GM12874 (cell line): ENCODE results near the gene MYO3B.

Experiments
- TF ChIP-seq, protein P1 (sequence below): IDR thresholded peaks from 2 replicates; pipeline ENCODE4 v1.5.1; 2011; ENCODE audit warnings: low read depth, mild to moderate bottlenecking, control low read depth, low read length, moderate library complexity; ENCODE audit not compliant: insufficient read depth

The MYO3B gene

DNA sequence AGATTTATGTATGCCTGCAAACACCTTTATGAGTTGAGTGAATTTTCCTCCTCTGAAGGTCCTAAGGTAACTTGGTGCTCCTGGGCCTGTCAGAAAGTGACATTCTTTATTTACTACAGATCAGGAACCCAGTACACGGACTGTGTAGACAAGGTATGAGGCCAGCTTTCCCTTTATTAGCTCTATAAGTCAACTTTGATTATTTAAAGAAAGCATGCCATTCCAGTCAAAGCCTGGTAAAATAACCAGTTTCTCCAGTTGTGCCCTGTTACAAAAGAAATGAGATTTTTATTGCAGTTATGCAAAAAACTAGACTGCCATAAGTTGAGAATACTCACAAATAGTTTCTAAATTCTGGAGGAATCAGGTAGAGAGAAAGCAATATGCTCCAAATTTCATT is 271.1 kb downstream of the MYO3B start:
- TF ChIP-seq, protein P1, sequence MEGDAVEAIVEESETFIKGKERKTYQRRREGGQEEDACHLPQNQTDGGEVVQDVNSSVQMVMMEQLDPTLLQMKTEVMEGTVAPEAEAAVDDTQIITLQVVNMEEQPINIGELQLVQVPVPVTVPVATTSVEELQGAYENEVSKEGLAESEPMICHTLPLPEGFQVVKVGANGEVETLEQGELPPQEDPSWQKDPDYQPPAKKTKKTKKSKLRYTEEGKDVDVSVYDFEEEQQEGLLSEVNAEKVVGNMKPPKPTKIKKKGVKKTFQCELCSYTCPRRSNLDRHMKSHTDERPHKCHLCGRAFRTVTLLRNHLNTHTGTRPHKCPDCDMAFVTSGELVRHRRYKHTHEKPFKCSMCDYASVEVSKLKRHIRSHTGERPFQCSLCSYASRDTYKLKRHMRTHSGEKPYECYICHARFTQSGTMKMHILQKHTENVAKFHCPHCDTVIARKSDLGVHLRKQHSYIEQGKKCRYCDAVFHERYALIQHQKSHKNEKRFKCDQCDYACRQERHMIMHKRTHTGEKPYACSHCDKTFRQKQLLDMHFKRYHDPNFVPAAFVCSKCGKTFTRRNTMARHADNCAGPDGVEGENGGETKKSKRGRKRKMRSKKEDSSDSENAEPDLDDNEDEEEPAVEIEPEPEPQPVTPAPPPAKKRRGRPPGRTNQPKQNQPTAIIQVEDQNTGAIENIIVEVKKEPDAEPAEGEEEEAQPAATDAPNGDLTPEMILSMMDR, result no peak

DNA sequence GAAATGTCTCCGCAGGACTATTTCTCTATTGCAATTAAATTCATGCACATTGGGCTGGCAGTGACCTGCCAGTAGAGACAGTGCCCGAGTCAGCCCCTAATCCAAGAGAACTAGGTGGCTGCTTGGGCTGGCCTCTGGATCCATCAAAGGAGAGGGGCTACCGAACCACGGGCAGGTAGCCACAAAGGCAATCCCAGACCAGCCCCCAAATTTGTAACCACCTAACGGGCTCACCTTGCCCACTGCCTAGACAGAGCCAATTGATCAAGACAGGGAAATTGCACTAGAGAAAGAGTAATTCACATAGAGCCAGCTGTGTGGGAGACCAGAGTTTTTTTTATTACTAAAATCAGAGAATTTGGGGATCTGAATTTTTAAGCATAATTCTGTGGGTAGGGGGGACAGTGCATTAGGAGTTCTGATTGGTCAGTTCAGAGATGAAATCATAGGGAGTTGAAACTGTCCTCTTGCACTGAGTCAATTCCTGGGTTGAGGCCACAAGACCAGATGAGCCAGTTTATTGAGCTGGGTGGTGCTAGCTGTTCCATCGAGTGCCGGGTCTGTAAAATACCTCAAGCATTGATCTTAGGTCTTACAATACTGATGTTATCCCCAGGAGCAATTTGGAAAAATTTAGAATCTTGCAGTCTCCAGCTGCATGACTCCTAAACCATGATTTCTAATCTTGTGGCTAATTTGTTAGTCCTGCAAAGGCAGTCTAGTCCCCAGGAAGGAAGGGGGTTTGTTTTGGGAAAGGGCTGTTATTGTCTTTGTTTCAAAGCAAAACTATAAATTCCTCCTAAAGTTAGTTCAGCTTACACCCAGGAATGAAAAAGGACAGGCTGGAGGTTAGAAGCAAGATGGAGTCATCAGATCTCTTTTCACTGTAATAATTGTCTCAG is 276.8 kb downstream of the MYO3B start:
- TF ChIP-seq, protein P1, result no peak

DNA sequence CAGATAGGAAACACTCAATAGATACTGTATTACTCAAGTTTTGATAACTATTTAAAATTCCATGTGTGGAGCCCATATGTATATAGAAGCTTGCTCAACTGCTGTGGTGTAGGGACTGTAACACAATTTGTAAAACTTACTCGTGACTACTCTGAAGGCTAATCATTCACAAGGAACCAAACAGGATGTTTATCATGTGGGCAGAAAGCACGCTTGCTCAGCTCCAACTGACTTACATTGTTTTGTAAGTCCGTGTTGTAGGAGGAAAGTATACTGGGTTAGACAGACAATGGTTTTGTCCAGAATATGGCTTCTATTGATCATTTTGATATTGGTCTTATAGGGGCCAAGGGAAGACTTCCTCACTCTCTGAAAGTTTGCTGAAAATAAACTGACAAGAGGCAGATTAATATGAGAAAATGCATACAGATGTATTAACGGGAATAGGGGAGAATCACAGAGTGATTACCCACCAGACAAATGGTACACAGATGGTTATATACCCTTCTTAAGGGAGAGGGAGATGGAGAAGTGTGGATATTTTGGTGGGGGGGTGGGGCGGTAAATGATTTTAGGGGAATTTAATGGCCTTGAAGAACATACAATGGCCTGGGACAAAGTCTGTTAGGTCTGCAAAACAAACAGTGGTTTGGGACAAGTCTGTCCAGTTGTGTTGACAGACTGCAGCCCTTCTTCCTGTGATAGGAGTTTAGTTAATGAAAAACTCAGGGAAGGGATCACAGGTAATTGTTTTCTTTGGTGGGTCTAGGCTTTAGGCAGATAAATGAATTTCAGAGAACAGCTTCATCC is 277.9 kb downstream of the MYO3B start:
- TF ChIP-seq, protein P1, result no peak

DNA sequence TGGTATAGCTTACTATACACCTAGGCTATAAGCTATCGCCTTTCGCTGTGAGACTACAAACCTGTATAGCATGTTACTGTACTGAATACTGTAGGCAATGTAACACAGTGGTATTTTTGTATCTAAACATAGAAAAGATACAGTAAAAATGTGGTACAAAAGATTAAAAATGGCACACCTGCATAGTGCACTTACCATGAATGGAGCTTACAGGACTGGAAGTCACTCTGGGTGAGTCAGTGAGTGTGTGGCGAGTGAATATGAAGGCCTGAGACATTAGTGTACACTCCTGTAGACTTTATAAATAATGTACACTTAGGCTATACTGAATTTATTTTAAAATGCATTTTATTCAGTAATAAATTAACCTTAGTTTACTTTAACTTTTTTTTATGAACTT is 279.0 kb downstream of the MYO3B start:
- TF ChIP-seq, protein P1, result no peak

DNA sequence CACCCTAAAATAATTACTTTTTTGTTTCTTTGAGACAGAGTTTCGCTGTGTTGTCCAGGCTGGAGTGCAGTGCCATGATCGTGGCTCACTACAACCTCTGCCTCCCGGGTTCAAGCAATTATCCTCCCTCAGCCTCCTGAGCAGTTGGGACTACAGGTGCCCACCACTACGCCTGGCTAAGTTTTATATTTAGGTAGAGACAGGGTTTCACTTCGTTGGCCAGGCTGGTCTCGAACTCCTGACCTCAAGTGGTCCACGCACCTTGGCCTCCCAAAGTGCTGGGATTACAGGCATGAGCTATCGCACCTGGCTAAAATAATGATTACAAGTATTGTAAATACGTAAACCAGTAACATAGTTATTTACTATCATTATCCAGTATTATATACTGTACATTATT is 279.8 kb downstream of the MYO3B start:
- TF ChIP-seq, protein P1, result no peak

DNA sequence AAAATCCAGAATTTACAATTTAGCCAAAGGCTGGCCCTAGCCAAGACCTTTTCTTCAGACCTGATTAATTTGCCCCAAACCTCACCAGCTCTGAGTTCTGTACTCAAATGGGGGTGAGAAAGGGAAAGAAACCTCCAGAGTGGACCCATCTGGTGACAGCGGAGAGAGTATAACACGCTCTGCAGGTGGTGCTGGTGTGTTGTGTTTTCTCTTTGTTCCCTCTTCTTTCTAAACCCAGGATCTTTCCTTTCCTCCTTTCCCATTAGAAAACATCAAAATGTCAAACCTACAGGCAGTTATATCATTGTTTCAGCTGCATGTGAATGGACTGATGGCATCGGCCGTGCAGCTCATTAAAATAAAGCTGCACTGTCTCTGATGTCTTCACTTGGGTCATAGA is 283.9 kb downstream of the MYO3B start:
- TF ChIP-seq, protein P1, result no peak

DNA sequence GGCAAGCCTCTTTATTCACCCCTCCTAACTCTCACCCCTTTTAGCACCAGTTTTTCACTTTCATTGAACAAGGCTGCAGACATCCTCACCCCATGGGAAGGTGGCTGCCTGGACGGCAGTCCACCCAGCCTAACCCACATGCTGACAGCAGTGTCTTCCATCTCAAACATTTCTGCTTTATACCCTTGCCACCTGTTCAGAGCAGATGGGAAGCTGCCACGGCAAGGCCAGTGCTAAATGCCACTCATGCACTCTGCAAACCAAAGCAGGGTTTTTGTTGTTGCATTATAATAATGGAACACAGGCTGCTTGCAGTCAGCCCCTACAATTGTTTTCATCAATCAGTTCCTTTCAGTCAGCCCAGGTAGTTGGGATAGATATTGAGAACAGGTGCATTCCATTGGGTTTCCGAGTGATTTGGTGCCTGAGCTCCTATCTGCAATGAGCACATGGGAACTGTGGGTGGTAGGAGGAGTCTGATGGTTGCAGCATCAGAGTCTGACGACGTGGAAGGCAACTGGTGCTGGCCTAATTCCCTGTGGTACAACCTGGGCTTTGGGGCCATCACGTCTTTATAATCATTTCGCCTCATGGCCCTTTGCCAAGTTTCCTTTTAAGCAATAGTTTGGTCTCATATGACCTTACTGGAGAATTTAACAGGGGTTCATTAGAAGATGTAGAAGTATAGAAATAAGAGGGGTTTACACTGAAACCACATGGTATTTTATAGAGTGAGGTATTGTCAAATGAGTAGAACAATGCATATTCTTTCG is 284.7 kb downstream of the MYO3B start:
- TF ChIP-seq, protein P1, result no peak
